Smooth muscle cell (in vitro differentiated cells): ENCODE results near the gene IFITM10. TPM values are rescaled to one million over a fixed set of nuclear protein-coding genes. Genes with fewer than 3 reads are reported as not detected.

ENCODE experiments used
- DNase-seq: peaks from one replicate; lab custom pipeline; 2025; ENCODE audit not compliant: unreplicated experiment; lab: John Stamatoyannopoulos, UW
- H2AFZ ChIP-seq: fragments of 200-600 bp; sonication (generic); 2 replicates; pipeline ENCODE4 v1.6.0; 2016; ENCODE audit warnings: antibody characterized with exemption, low read depth, mild to moderate bottlenecking
- H3F3A ChIP-seq: fragments of 200-600 bp; sonication (generic); 2 replicates; pipeline ENCODE4 v1.6.0; 2017; ENCODE audit warnings: antibody characterized with exemption, low read depth
- H3K27ac ChIP-seq: fragments of 200-600 bp; sonication (generic); 2 replicates; pipeline ENCODE4 v1.5.1; 2016; ENCODE audit warnings: low read depth, mild to moderate bottlenecking
- H3K27me3 ChIP-seq: fragments of 200-600 bp; sonication (generic); 2 replicates; pipeline ENCODE4 v1.6.1; 2016; ENCODE audit warnings: low read depth, mild to moderate bottlenecking
- H3K36me3 ChIP-seq: fragments of 200-600 bp; sonication (generic); 2 replicates; pipeline ENCODE4 v1.5.1; 2016; ENCODE audit warnings: low read depth
- H3K4me1 ChIP-seq: fragments of 200-600 bp; sonication (generic); 2 replicates; pipeline ENCODE4 v1.5.1; 2016; ENCODE audit warnings: low read depth
- H3K4me2 ChIP-seq: fragments of 200-600 bp; sonication (generic); 2 replicates; pipeline ENCODE4 v1.6.0; 2016; ENCODE audit warnings: mild to moderate bottlenecking
- H3K4me3 ChIP-seq: fragments of 200-600 bp; sonication (generic); 2 replicates; pipeline ENCODE4 v1.5.1; 2016; ENCODE audit warnings: mild to moderate bottlenecking
- H3K79me2 ChIP-seq: fragments of 200-600 bp; sonication (generic); 2 replicates; pipeline ENCODE4 v1.6.0; 2016; ENCODE audit warnings: low read depth, mild to moderate bottlenecking
- H3K9ac ChIP-seq: fragments of 200-600 bp; sonication (generic); 2 replicates; pipeline ENCODE4 v1.6.0; 2016; ENCODE audit warnings: low read depth
- H3K9me3 ChIP-seq: fragments of 200-600 bp; sonication (generic); replicated peaks from 2 replicates; pipeline ENCODE4 v1.5.1; 2016; ENCODE audit warnings: low read depth
- H4K20me1 ChIP-seq: fragments of 200-600 bp; sonication (generic); 2 replicates; pipeline ENCODE4 v1.6.0; 2016; ENCODE audit warnings: low read depth
- CTCF ChIP-seq: fragments of 200-600 bp; sonication (generic); IDR thresholded peaks from 2 replicates; pipeline ENCODE4 v1.5.1; 2017; ENCODE audit warnings: borderline replicate concordance, mild to moderate bottlenecking, antibody characterized with exemption; ENCODE audit not compliant: insufficient read depth, poor library complexity, severe bottlenecking
- WGBS: methylation state at CpG from one replicate; pipeline ENCODE4 v1.1.7; 2016; ENCODE audit warnings: low lambda C conversion rate; 5-methylcytosine and 5-hydroxymethylcytosine counted together
- polyA plus RNA-seq: library from polyadenylated mRNA; unstranded; fragments of >200 nt; fragmentation: Nextera tagmentation; extraction: Ambion mirVana; gene quantifications from 2 replicates; pipeline ENCODE4 v1.2.1, GENCODE V29; 2016
- total RNA-seq: library from RNA; depleted of rRNA; stranded (reverse); fragments of >200 nt; gene quantifications from 2 replicates; pipeline ENCODE4 v1.2.3, GENCODE V29; 2014

The IFITM10 gene
- total and polyA plus RNA-seq, 2 experiments from 2014 or later: 0.49 to 2.2 TPM

DNA sequence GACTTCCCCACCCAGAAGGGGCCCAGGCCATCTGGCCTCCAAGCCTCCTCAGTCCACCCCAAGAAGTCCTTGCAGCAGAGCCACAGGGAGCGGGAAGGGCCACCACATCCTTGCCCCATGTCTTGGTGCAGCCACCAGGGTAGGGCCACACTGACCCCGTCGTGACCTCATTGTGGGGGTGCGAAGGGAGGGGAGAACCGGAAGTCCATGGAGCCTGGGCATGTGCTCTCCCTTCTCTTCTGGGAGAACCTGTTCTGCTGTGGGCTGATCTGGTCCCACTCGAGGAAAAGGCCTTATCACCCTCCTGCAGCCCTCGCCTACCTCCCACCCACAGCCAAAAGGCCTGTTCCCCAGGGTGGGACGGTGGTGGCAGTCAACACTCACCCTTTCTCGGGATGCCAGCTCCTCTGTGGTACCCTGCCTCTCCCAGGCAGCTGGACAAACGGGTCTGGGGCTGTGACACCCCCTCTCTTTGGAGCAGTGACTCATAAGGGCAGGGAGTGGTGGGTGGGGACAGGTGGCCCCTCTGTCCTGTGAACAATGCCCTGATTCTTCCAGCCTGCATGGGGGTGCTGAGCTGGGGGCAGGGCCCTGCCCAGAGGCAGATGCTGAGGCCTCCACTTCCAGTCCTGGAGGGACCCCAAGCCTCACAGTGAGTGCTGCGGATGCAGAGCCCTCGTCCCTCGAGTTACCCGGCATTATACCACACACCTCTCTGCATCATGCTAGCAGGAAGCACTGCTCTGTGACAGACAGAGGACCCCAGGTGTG, 27.9 kb upstream of the IFITM10 start:
- H2AFZ ChIP-seq: no peak overlapping the region
- H3K27ac ChIP-seq: no peak overlapping the region
- no peak overlapping the region for H3K4me3 ChIP-seq
- H3K27me3 ChIP-seq: no peaks in the 10 kb centered on the region
- H3K79me2 ChIP-seq: no peaks in the 10 kb centered on the region
- H3K36me3 ChIP-seq: no peaks in the 10 kb centered on the region
- no peak overlapping the region for H3K9ac ChIP-seq
- WGBS: 89% methylated on average over 14 of the region's 14 CpGs
- no peak for TF ChIP-seq CTCF
- H3K4me1 ChIP-seq: no peaks in the 10 kb centered on the region
- H3F3A ChIP-seq: no peaks in the 10 kb centered on the region
- no peaks in the 10 kb centered on the region for H4K20me1 ChIP-seq
- H3K9me3 ChIP-seq: no peaks in the 10 kb centered on the region
- no peak overlapping the region for H3K4me2 ChIP-seq
- no peak for DNase-seq

- Histone ChIP-seq H4K20me1 (no peaks in the 10 kb centered on the region), H3K27ac (no peak overlapping the region), H2AFZ (no peak overlapping the region), H3F3A (no peaks in the 10 kb centered on the region), H3K4me1 (peaks cover under 1% of the 10 kb centered on the region), H3K4me2 (no peak overlapping the region), H3K36me3 (no peaks in the 10 kb centered on the region), H3K9me3 (no peaks in the 10 kb centered on the region), H3K27me3 (no peaks in the 10 kb centered on the region), H3K79me2 (no peaks in the 10 kb centered on the region), H3K4me3 (no peak overlapping the region), H3K9ac (no peak overlapping the region)
- 67% methylated on average over 1 of the region's 2 CpGs for WGBS
- DNase-seq: no peak
- TF ChIP-seq CTCF: no peak
These were observed 27.3 kb upstream of the IFITM10 start for GRCh38 chr11:1777737-1778136.

GRCh38 chr11:1776944-1777715, 26.7 kb upstream of the IFITM10 start:
- Histone ChIP-seq H3K4me1 (peaks cover 6% of the 10 kb centered on the region), H3K9ac (no peak overlapping the region), H3K9me3 (no peaks in the 10 kb centered on the region), H3K27me3 (no peaks in the 10 kb centered on the region), H4K20me1 (no peaks in the 10 kb centered on the region), H3K27ac (no peak overlapping the region), H2AFZ (no peak overlapping the region), H3K4me3 (no peak overlapping the region), H3F3A (peaks cover 2% of the 10 kb centered on the region), H3K36me3 (no peaks in the 10 kb centered on the region), H3K79me2 (no peaks in the 10 kb centered on the region), H3K4me2 (no peak overlapping the region)
- DNase-seq: no peak
- 95% methylated on average over 5 of the region's 5 CpGs for whole genome bisulfite sequencing
- TF ChIP-seq CTCF: no peak
